ENCODE measurements around the gene METTL14. TPM values are rescaled to one million over a fixed set of nuclear protein-coding genes. Genes with fewer than 3 reads are reported as not detected.

Gene METTL14
- total RNA-seq, 4 donors from 2014 or later: 8.2 to 31.8 (median 17.3) TPM

GRCh38 chr4:118754890-118755289 is 69.7 kb downstream of the METTL14 start:
- H3K36me3 ChIP-seq: peaks cover 0 to 5% of the 10 kb centered on the region in 2 donors
- no peak overlapping the region for H3K4me3 ChIP-seq
- DNase-seq (no peak), ATAC-seq (no peak)
- in situ Hi-C loops (cut with MboI; ENCODE audit: low sequenced_read_pairs in 4 of 4): loop anchor here in 2 of 4 donors (25.0 kb wide), 1 partner anchor 532 kb away; no protein-coding TSS in a partner anchor
- H3K27ac ChIP-seq: peak overlapping the region; percentile 20 to 76 (median 32)
- H3K4me1 ChIP-seq: peaks cover 36 to 89% of the 10 kb centered on the region in 2 donors
- H3K9me3 ChIP-seq: no peaks in the 10 kb centered on the region
- intact Hi-C loops (cut with DNase I; ENCODE audit: low total_unique reads): loop anchor here (5.0 kb wide), 1 partner anchor 287 kb away; no protein-coding TSS in a partner anchor
- no peaks in the 10 kb centered on the region for H3K27me3 ChIP-seq
- TF ChIP-seq CTCF (IDR thresholded peaks at IDR 0.05 in 4 of 5, conservative IDR thresholded peaks at IDR 0.05 in 1 of 5) (no peak), POLR2A (IDR thresholded peaks at IDR 0.05) (no peak)

- intact Hi-C loops (cut with DNase I; ENCODE audit: low total_unique reads): no loop called here
Measured at GRCh38 chr4:118755438-118756226, 70.4 kb downstream of the METTL14 start.

GRCh38 chr4:118756429-118756828 is 71.2 kb downstream of the METTL14 start:
- in situ Hi-C loops (cut with MboI; ENCODE audit: low sequenced_read_pairs in 4 of 4) (loop anchor here in 2 of 4 donors (25.0 kb wide), 1 partner anchor 531 kb away; no protein-coding TSS in a partner anchor), intact Hi-C loops (cut with DNase I; ENCODE audit: low total_unique reads) (no loop called here)
- TF ChIP-seq CTCF (IDR thresholded peaks at IDR 0.05 in 4 of 5, conservative IDR thresholded peaks at IDR 0.05 in 1 of 5) (no peak), POLR2A (IDR thresholded peaks at IDR 0.05) (no peak)
- peaks cover 0 to 3% of the 10 kb centered on the region in 2 donors for H3K36me3 ChIP-seq
- H3K9me3 ChIP-seq: no peaks in the 10 kb centered on the region
- no peak overlapping the region for H3K4me3 ChIP-seq
- H3K27ac ChIP-seq: peak overlapping the region in 2 of 4 donors; percentile 38 to 76
- no peaks in the 10 kb centered on the region for H3K27me3 ChIP-seq
- ATAC-seq: no peak
- H3K4me1 ChIP-seq: peaks cover 42 to 88% of the 10 kb centered on the region in 2 donors
- DNase-seq: no peak

More at GRCh38 chr4:118755438-118756226, 70.4 kb downstream of the METTL14 start:
- H3K27me3 ChIP-seq: no peaks in the 10 kb centered on the region
- in situ Hi-C loops (cut with MboI; ENCODE audit: low sequenced_read_pairs in 4 of 4): loop anchor here in 2 of 4 donors (25.0 kb wide), 1 partner anchor 532 kb away; no protein-coding TSS in a partner anchor
- peak overlapping the region; percentile 20 to 76 (median 32) for H3K27ac ChIP-seq
- H3K36me3 ChIP-seq: peaks cover 0 to 5% of the 10 kb centered on the region in 2 donors
- H3K4me3 ChIP-seq: no peak overlapping the region
- TF ChIP-seq CTCF (IDR thresholded peaks at IDR 0.05 in 4 of 5, conservative IDR thresholded peaks at IDR 0.05 in 1 of 5) (no peak), POLR2A (IDR thresholded peaks at IDR 0.05) (no peak)
- peaks cover 36 to 84% of the 10 kb centered on the region in 2 donors for H3K4me1 ChIP-seq
- DNase-seq: no peak
- no peak for ATAC-seq
- H3K9me3 ChIP-seq: no peaks in the 10 kb centered on the region

GRCh38 chr4:118756958-118757357 is 71.8 kb downstream of the METTL14 start:
- Histone ChIP-seq H3K27me3 (no peaks in the 10 kb centered on the region), H3K9me3 (no peaks in the 10 kb centered on the region), H3K27ac (peak overlapping the region; percentile 5 to 76 (median 44)), H3K4me1 (peaks cover 42 to 89% of the 10 kb centered on the region in 2 donors), H3K4me3 (no peak overlapping the region), H3K36me3 (no peaks in the 10 kb centered on the region)
- intact Hi-C loops (cut with DNase I; ENCODE audit: low total_unique reads): no loop called here
- TF ChIP-seq CTCF (IDR thresholded peaks at IDR 0.05 in 4 of 5, conservative IDR thresholded peaks at IDR 0.05 in 1 of 5): no peak
- no peak for TF ChIP-seq POLR2A (IDR thresholded peaks at IDR 0.05)
- in situ Hi-C loops (cut with MboI; ENCODE audit: low sequenced_read_pairs in 4 of 4): loop anchor here in 2 of 4 donors (25.0 kb wide), 1 partner anchor 530 kb away; no protein-coding TSS in a partner anchor
- DNase-seq (no peak), ATAC-seq (no peak)
